ENCODE data around the gene KISS1. TPM values are rescaled to one million over a fixed set of nuclear protein-coding genes. Genes with fewer than 3 reads are reported as not detected.

The KISS1 gene
- total RNA-seq, 1 experiment from 2014 or later = 3.1 TPM

- no peak for DNase-seq (ENCODE audit: low spot score)
Observed at GRCh38 chr1:204141131-204141530, 55.2 kb downstream of the KISS1 start.

Other genes with a start within 250 kb of the KISS1 start
- gene SOX13, start 123.4 kb downstream of the KISS1 start, total RNA-seq (2014; rRNA removed; shearing (Covaris generic)) = 28.7 and 32.8 TPM in 2 replicates
- 0.15 TPM in 1 of 2 replicates, not detected in the other for gene ETNK2, start 44.4 kb downstream of the KISS1 start, total RNA-seq (2014; rRNA removed; shearing (Covaris generic))
- 10.7 and 15.6 TPM in 2 replicates for gene REN, start 30.2 kb downstream of the KISS1 start, total RNA-seq (2014; rRNA removed; shearing (Covaris generic))
- 10.8 and 28.7 TPM in 2 replicates for gene GOLT1A, start 17.5 kb upstream of the KISS1 start, total RNA-seq (2014; rRNA removed; shearing (Covaris generic))
- gene PLEKHA6, start 163.4 kb upstream of the KISS1 start, total RNA-seq (2014; rRNA removed; shearing (Covaris generic)) = 76.7 and 88.6 TPM in 2 replicates
- 32.6 and 40.7 TPM in 2 replicates for gene PPP1R15B, start 215.3 kb upstream of the KISS1 start, total RNA-seq (2014; rRNA removed; shearing (Covaris generic))

All from HT-29 (cell line).